IMR-90 (cell line): ENCODE data around the gene MPRIP. TPM values are rescaled to one million over a fixed set of nuclear protein-coding genes. Genes with fewer than 3 reads are reported as not detected.
"Not testable (repeated sequence)": the region's sequence is repeated elsewhere in the genome, so short reads cannot be mapped to it uniquely, and the experiment has no call there.

Experiments used
- ATAC-seq: fragments of 200-7000 bp; cut with Tn5 transposase; 2 replicates; pipeline ENCODE4 v1.9.1; 2020; ENCODE audit warnings: low read depth, mild to moderate bottlenecking, moderate library complexity
- BruUV-seq: library from RNA; stranded (reverse); fragments of 400-500 nt; replicated peaks from 2 replicates; lab custom pipeline; 2021; lab: Mats Ljungman, UMichigan
- CTCF ChIA-PET: fragments of 300-600 bp; formaldehyde crosslinking; extraction: SDS; loops from one replicate; lab custom pipeline; 2021; ENCODE audit warnings: antibody characterized with exemption; lab: Yijun Ruan, JAX
- POLR2A ChIA-PET: fragments of 300-600 bp; sonication (Branson Sonifier 250); formaldehyde crosslinking; loops from one replicate; lab custom pipeline; 2022; ENCODE audit warnings: antibody characterized with exemption; ENCODE audit not compliant: unreplicated experiment; lab: Charles Lee
- DNase-seq: peaks from one replicate; pipeline ENCODE4 v3.0.0; 2013
- H2AFZ ChIP-seq: replicated peaks from 2 replicates; pipeline ENCODE3; 2013; ENCODE audit warnings: low read length, mild to moderate bottlenecking; ENCODE audit not compliant: poor library complexity
- H2AK5ac ChIP-seq: 2 replicates; pipeline ENCODE4 v1.6.1; 2013; ENCODE audit warnings: low read depth, low read length, inconsistent platforms
- H2AK9ac ChIP-seq: replicated peaks from 2 replicates; pipeline ENCODE3; 2013; ENCODE audit warnings: mild to moderate bottlenecking, low read depth, low read length, moderate library complexity; ENCODE audit not compliant: poor library complexity
- H2BK120ac ChIP-seq: 2 replicates; pipeline ENCODE4 v1.6.1; 2013; ENCODE audit warnings: low read depth, low read length, inconsistent platforms
- H2BK15ac ChIP-seq: 3 replicates; pipeline ENCODE4 v1.6.1; 2013; ENCODE audit warnings: low read depth, low read length, inconsistent platforms
- H2BK20ac ChIP-seq: 2 replicates; pipeline ENCODE4 v1.6.1; 2013; ENCODE audit warnings: low read depth, mild to moderate bottlenecking, inconsistent platforms, low read length, moderate library complexity
- H2BK5ac ChIP-seq: 2 replicates; pipeline ENCODE4 v1.6.1; 2013; ENCODE audit warnings: mild to moderate bottlenecking, low read depth, low read length, inconsistent platforms; ENCODE audit not compliant: poor library complexity, severe bottlenecking
- H3K14ac ChIP-seq: replicated peaks from 2 replicates; pipeline ENCODE4 v1.6.1; 2013; ENCODE audit warnings: low read depth, low read length, inconsistent platforms
- H3K18ac ChIP-seq: 2 replicates; pipeline ENCODE4 v1.6.1; 2013; ENCODE audit warnings: low read depth, low read length, control low read depth
- H3K23ac ChIP-seq: 2 replicates; pipeline ENCODE4 v1.6.1; 2013; ENCODE audit warnings: low read depth, low read length, inconsistent platforms
- H3K27ac ChIP-seq: 2 replicates; pipeline ENCODE4 v1.5.1; 2013; ENCODE audit warnings: mild to moderate bottlenecking, control low read depth, low read length; ENCODE audit not compliant: insufficient read depth
- H3K27me3 ChIP-seq: 2 replicates; pipeline ENCODE4 v1.6.1; 2013; ENCODE audit warnings: low read length; ENCODE audit not compliant: control insufficient read depth, insufficient read depth
- H3K36me3 ChIP-seq: 2 replicates; pipeline ENCODE4 v1.6.1; 2013; ENCODE audit warnings: low read length, mixed read lengths; ENCODE audit not compliant: control insufficient read depth, insufficient read depth
- H3K4ac ChIP-seq: 2 replicates; pipeline ENCODE4 v1.6.1; 2013; ENCODE audit warnings: low read depth, low read length, inconsistent platforms
- H3K4me1 ChIP-seq: 2 replicates; pipeline ENCODE4 v1.6.1; 2013; ENCODE audit warnings: low read length, mixed read lengths; ENCODE audit not compliant: control insufficient read depth, insufficient read depth
- H3K4me2 ChIP-seq: 2 replicates; pipeline ENCODE4 v1.6.1; 2013; ENCODE audit warnings: low read depth, mild to moderate bottlenecking, control low read depth, low read length, moderate library complexity
- H3K4me3 ChIP-seq: 2 replicates; pipeline ENCODE4 v1.5.1; 2013; ENCODE audit warnings: low read depth, mild to moderate bottlenecking, control low read depth, low read length, moderate library complexity; ENCODE audit not compliant: insufficient read depth
- H3K56ac ChIP-seq: 2 replicates; pipeline ENCODE4 v1.6.1; 2013; ENCODE audit warnings: low read length, inconsistent platforms; ENCODE audit not compliant: insufficient read depth; ENCODE audit errors: extremely low read depth
- H3K79me1 ChIP-seq, 2 experiments: 2 replicates each; pipeline ENCODE4 v1.6.1; 2013; ENCODE audit warnings: low read length in 2 of 2, inconsistent platforms in 1 of 2, low read depth in 1 of 2
- H3K9ac ChIP-seq: 2 replicates; pipeline ENCODE4 v1.6.1; 2013; ENCODE audit warnings: low read depth, low read length, control low read depth
- H3K9me1 ChIP-seq: 2 replicates; pipeline ENCODE4 v1.6.1; 2013; ENCODE audit warnings: low read length, inconsistent platforms; ENCODE audit not compliant: insufficient read depth
- H3K9me3 ChIP-seq: 2 replicates; pipeline ENCODE4 v1.6.1; 2013; ENCODE audit warnings: low read length; ENCODE audit not compliant: control insufficient read depth, insufficient read depth
- H4K20me1 ChIP-seq: 2 replicates; pipeline ENCODE4 v1.6.1; 2013; ENCODE audit warnings: low read length, inconsistent platforms; ENCODE audit not compliant: insufficient read depth
- H4K5ac ChIP-seq: 2 replicates; pipeline ENCODE4 v1.6.1; 2013; ENCODE audit warnings: mild to moderate bottlenecking, low read depth, low read length, control low read depth
- H4K8ac ChIP-seq, 2 experiments: 2 replicates each; pipeline ENCODE4 v1.6.1; 2013; ENCODE audit warnings: low read depth in 2 of 2, low read length in 2 of 2, control low read depth in 1 of 2, inconsistent platforms in 1 of 2
- H4K91ac ChIP-seq: 2 replicates; pipeline ENCODE4 v1.6.1; 2013; ENCODE audit warnings: low read depth, low read length, inconsistent platforms; ENCODE audit not compliant: insufficient read depth
- WGBS, 2 experiments: methylation state at CpG; one replicate each; pipeline versions ENCODE4 v1.1.5 to v1.1.7; 2013; ENCODE audit warnings: missing lambda C conversion rate in 2 of 2; ENCODE audit not compliant: insufficient read length in 1 of 2; ENCODE audit errors: extremely low coverage in 2 of 2; 5-methylcytosine and 5-hydroxymethylcytosine counted together
- dilution Hi-C: fragments of 300-500 bp; cut with HindIII; formaldehyde crosslinking; loops from one replicate; pipeline ENCODE4 v1.14.3; 2018; ENCODE audit warnings: low sequenced_read_pairs; ENCODE audit not compliant: unreplicated experiment
- in situ Hi-C: fragments of 300-500 bp; cut with MboI; formaldehyde crosslinking; loops from 3 replicates; pipeline ENCODE4 v1.14.3; 2019; ENCODE audit warnings: low sequenced_read_pairs, inconsistent platforms, mixed read lengths
- intact Hi-C: fragments of 100-400 bp; cut with micrococcal nuclease; formaldehyde crosslinking; loops from 2 replicates; pipeline ENCODE4 v1.10.0; 2022
- polyA plus RNA-seq, 3 experiments: library from polyadenylated mRNA; depleted of rRNA; stranded (reverse); fragments of >200 nt; gene quantifications; 2 replicates each; pipeline ENCODE4 v1.2.3, GENCODE V29; 2012; ENCODE audit warnings: low replicate concordance in 1 of 3
- total RNA-seq: library from RNA; depleted of rRNA; stranded (reverse); fragments of >200 nt; gene quantifications from 2 replicates; pipeline ENCODE4 v1.2.3, GENCODE V29; 2012

MPRIP gene
- total and polyA plus RNA-seq, 2 of the 4 experiments (the other 2 are of a cell fraction) = 111 to 149 TPM

DNA sequence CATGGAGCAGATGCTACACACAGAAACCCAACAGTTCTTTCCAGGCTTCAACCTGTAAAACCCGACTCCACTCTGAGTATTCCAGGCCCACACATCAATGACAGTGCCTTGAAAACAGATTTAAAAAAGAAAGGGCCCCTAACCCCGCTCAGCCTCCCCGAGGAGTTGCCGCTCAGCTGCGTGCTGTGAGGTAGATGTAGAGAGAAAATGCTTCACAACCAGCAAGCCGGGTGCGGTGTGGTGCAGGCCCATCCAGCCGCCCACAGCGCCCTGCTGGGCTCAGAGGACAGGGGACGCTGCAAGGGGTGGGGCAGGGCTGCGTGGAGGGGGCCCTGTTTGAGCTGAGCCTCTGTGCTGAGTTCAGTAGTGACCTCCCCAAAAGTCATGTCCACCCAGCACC, 45.5 kb upstream of the MPRIP start:
- Histone ChIP-seq H3K27me3 (peaks cover 24% of the 10 kb centered on the region), H2AK9ac (peak overlapping the region; percentile 42)
- H3K9me3 ChIP-seq, H3K9ac ChIP-seq, DNase-seq, H2BK20ac ChIP-seq, H3K79me1 ChIP-seq, H4K91ac ChIP-seq, H3K36me3 ChIP-seq, H3K14ac ChIP-seq, H3K4me1 ChIP-seq, ATAC-seq, intact Hi-C loops, H4K5ac ChIP-seq, H3K9me1 ChIP-seq, H3K4me3 ChIP-seq, dilution Hi-C loops, POLR2A ChIA-PET, in situ Hi-C loops, H2BK15ac ChIP-seq, H2AK5ac ChIP-seq, H3K4me2 ChIP-seq, H3K23ac ChIP-seq, H2BK120ac ChIP-seq, H4K20me1 ChIP-seq, H3K4ac ChIP-seq, BruUV-seq, H4K8ac ChIP-seq, H2AFZ ChIP-seq, H2BK5ac ChIP-seq, H3K56ac ChIP-seq, H3K18ac ChIP-seq, H3K27ac ChIP-seq: not testable (repeated sequence)
- WGBS, 2 experiments = no CpG with 5 or more reads among the region's 11 CpGs
- CTCF ChIA-PET = interaction anchor here (0.7 kb wide), 1 partner anchor 578 kb away, joined by 3 read pairs; no protein-coding TSS in a partner anchor
